ENCODE results near the gene RALA. TPM values are rescaled to one million over a fixed set of nuclear protein-coding genes. Genes with fewer than 3 reads are reported as not detected.

RALA gene
- total RNA-seq, 2 experiments from 2014 or later: 32.5 to 32.8 TPM

DNA sequence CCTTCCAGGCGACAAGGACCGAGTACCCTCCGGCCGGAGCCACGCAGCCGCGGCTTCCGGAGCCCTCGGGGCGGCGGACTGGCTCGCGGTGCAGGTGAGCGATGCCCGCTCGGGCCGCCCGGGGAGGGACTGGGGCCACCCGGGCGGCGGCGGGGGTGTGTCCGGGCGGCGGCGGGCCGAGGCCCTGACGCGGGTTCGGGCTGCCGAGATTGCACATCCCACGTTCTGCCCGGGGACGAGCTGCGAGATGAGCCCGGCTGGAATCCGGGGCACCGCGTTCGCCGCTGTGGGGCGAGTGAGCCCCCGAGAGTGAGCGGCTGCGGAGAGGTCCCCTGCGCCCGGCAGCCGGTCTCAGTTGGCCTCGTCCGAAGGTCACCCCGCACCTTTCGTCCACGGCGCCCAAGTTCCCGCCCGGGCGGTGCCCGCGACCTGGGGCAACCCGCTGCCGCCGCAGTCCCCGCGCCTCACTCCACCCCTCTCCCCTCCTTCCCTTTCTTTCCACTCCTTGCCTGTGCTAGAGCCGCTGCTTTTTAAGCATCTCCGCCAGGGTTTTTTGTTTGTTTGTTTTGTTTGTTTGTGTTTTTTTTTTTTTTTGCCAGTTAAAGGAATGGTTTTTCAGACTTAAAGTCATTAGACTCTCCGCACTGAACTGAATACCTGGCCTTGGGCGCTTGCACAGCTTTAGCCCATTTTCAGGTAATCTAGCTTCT is 515 bp downstream of the RALA start:
- ChIA-PET CTCF (interaction anchor here (1.1 to 4.7 kb wide), 9 partner anchors 8 to 511 kb away, joined by 3 to 59 read pairs (median 4); no protein-coding TSS in a partner anchor), POLR2A (interaction anchor here (1.1 to 3.3 kb wide), 10 partner anchors 10 to 511 kb away, joined by 3 to 12 read pairs (median 4); partner anchors contain the start of genes MPLKIP and SUGCT)
- H3K4me3 Mint-ChIP-seq: peak overlapping the region; percentile 99
- peak; percentile 63 for ATAC-seq
- TF ChIP-seq, protein P1, sequence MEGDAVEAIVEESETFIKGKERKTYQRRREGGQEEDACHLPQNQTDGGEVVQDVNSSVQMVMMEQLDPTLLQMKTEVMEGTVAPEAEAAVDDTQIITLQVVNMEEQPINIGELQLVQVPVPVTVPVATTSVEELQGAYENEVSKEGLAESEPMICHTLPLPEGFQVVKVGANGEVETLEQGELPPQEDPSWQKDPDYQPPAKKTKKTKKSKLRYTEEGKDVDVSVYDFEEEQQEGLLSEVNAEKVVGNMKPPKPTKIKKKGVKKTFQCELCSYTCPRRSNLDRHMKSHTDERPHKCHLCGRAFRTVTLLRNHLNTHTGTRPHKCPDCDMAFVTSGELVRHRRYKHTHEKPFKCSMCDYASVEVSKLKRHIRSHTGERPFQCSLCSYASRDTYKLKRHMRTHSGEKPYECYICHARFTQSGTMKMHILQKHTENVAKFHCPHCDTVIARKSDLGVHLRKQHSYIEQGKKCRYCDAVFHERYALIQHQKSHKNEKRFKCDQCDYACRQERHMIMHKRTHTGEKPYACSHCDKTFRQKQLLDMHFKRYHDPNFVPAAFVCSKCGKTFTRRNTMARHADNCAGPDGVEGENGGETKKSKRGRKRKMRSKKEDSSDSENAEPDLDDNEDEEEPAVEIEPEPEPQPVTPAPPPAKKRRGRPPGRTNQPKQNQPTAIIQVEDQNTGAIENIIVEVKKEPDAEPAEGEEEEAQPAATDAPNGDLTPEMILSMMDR (IDR thresholded peaks at IDR 0.05): no peak
- peak; percentile 32 for DNase-seq
- intact Hi-C loops (cut with micrococcal nuclease): loop anchor here (5.0 kb wide), 1 partner anchor 37 kb away; no protein-coding TSS in a partner anchor
- peaks cover 15% of the 10 kb centered on the region for H3K36me3 Mint-ChIP-seq (ENCODE audit: low read depth)
- H3K9me3 Mint-ChIP-seq: no peaks in the 10 kb centered on the region
- peak overlapping the region; percentile 95 for H3K27ac Mint-ChIP-seq
- no peaks in the 10 kb centered on the region for H3K27me3 Mint-ChIP-seq
- H3K4me1 Mint-ChIP-seq (ENCODE audit: low read depth): peaks cover 48% of the 10 kb centered on the region

DNA sequence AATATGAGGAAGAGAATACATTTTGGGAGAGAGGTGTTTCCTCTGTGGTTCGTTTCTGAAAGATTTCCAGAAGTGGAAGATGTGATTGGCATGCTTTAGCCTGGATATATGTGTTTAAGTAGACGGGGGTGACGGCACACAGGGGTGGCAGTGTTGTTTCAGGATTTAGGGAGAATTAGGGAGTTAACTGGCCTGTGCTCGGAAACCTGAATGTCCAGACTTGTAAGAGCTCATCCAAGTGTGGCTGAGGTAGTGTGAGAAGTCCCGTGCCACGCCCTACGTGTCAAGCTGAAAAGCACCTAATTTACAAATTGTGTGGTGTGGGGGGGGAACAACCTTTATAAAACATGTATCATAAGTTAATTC is 1.1 kb downstream of the RALA start:
- H3K4me3 Mint-ChIP-seq: peak overlapping the region; percentile 99
- H3K36me3 Mint-ChIP-seq (ENCODE audit: low read depth): peaks cover 17% of the 10 kb centered on the region
- TF ChIP-seq, protein P1 (IDR thresholded peaks at IDR 0.05): no peak
- H3K4me1 Mint-ChIP-seq (ENCODE audit: low read depth): peaks cover 51% of the 10 kb centered on the region
- no peaks in the 10 kb centered on the region for H3K27me3 Mint-ChIP-seq
- CTCF ChIA-PET: interaction anchor here (0.7 to 4.7 kb wide), 4 partner anchors 15 to 125 kb away, joined by 3 to 59 read pairs (median 8); no protein-coding TSS in a partner anchor
- H3K9me3 Mint-ChIP-seq: no peaks in the 10 kb centered on the region
- intact Hi-C loops (cut with micrococcal nuclease): loop anchor here (5.0 kb wide), 1 partner anchor 37 kb away; no protein-coding TSS in a partner anchor
- POLR2A ChIA-PET: interaction anchor here (0.7 to 3.3 kb wide), 10 partner anchors 11 to 109 kb away, joined by 3 to 12 read pairs (median 4); no protein-coding TSS in a partner anchor
- ATAC-seq: no peak
- peak; percentile 52 for DNase-seq
- peak overlapping the region; percentile 95 for H3K27ac Mint-ChIP-seq

DNA sequence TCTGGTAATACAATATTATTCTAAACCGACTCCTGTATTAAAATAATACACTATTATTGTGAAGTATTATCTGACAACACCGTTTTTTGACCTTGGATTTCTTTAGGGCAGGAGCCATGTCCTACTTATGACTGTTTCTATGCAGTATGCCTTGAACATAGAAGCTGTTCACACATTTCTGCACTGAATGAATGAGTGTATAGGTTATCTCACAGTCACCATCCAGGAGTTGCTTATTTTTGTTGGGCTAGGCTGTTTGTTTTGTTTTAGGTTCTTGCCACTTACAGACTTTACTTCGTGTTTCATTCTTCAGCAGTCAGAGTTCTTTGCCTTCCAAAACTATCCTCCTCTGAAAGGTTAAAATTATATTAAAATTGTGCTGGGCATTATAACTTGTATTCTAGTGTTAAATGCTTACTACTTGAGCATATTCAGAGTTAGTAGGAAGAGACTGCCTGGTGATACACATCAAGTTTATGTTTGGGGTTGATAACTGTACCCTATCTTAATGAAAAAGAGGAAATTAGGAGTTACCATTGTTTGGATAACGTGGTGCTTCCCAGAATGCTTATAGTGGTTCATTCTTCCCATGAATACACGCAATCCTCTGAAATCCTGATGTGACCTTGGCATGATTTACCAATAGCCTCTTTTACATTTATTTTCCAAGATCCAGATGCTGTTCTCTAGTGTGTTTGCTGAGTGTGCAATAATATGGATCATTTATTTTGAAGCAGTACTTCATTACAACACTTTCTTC is 1.7 kb downstream of the RALA start:
- ChIA-PET CTCF (interaction anchor here (0.7 to 4.7 kb wide), 4 partner anchors 15 to 125 kb away, joined by 3 to 59 read pairs (median 4); no protein-coding TSS in a partner anchor), POLR2A (interaction anchor here (0.7 to 3.3 kb wide), 3 partner anchors 12 to 47 kb away, joined by 3 to 12 read pairs (median 9); no protein-coding TSS in a partner anchor)
- H3K9me3 Mint-ChIP-seq: no peaks in the 10 kb centered on the region
- peak overlapping the region; percentile 99 for H3K4me3 Mint-ChIP-seq
- TF ChIP-seq, protein P1 (IDR thresholded peaks at IDR 0.05): no peak
- intact Hi-C loops (cut with micrococcal nuclease): loop anchor here (5.0 kb wide), 1 partner anchor 38 kb away; no protein-coding TSS in a partner anchor
- H3K4me1 Mint-ChIP-seq (ENCODE audit: low read depth): peaks cover 53% of the 10 kb centered on the region
- ATAC-seq (no peak), DNase-seq (no peak)
- H3K27me3 Mint-ChIP-seq: no peaks in the 10 kb centered on the region
- peaks cover 20% of the 10 kb centered on the region for H3K36me3 Mint-ChIP-seq (ENCODE audit: low read depth)
- peak overlapping the region; percentile 95 for H3K27ac Mint-ChIP-seq

DNA sequence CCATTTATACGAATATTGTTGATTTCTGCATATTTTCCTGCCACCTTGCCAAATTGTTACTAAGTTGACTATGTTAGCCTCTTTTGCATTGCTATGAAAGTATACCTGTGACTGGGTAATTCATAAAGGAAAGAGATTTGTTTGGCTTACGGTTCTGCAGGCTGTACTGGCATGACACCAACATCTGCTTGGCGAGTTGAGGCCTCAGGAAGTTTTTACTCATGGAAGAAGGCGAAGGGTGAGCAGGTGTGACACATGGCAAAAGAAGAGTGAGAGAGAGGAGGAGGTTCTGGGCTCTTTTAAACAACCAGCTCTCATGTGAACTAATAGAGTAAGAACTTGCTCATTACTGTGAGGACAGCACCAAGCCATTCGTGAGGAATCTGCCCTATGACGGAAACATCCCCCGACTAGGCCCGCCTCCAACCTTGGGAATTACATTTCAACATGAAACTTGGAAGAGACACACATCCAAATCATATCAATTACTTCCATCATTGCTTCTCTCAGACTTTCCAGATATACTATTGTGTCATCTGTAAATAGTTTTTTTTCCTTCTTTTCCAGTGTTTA is 8.4 kb downstream of the RALA start:
- peak overlapping the region; percentile 36 for H3K27ac Mint-ChIP-seq
- peaks cover 6% of the 10 kb centered on the region for H3K9me3 Mint-ChIP-seq
- no peaks in the 10 kb centered on the region for H3K27me3 Mint-ChIP-seq
- POLR2A ChIA-PET: interaction anchor here (0.6 to 1.1 kb wide), 2 partner anchors 9 to 101 kb away, joined by 4 to 6 read pairs; partner anchors contain the start of gene RALA
- no peak for ATAC-seq
- intact Hi-C loops (cut with micrococcal nuclease): loop anchor here (10.0 kb wide), 1 partner anchor 103 kb away; no protein-coding TSS in a partner anchor
- CTCF ChIA-PET: interaction anchor here (2.0 kb wide), 1 partner anchor 9 kb away, joined by 6 read pairs; the partner anchor contains the start of gene RALA
- no peak for DNase-seq
- H3K4me3 Mint-ChIP-seq: no peak overlapping the region
- H3K4me1 Mint-ChIP-seq (ENCODE audit: low read depth): peaks cover 78% of the 10 kb centered on the region
- TF ChIP-seq, protein P1 (IDR thresholded peaks at IDR 0.05): no peak
- H3K36me3 Mint-ChIP-seq (ENCODE audit: low read depth): peaks cover 63% of the 10 kb centered on the region

Data from activated CD8-positive, alpha-beta T cell treated with anti-CD3 and anti-CD28 coated beads for 36 hours (primary cell).